OCI-LY3 (cell line): Measurements from ENCODE around the gene PSMB3.

ENCODE experiments used
- CTCF ChIP-seq: fragments of 200-600, 300-600 bp; sonication (generic); IDR thresholded peaks from 2 replicates; pipeline ENCODE4 v1.5.1; 2014; ENCODE audit warnings: antibody characterized with exemption, low read length, low read depth
- EZH2phosphoT487 ChIP-seq: fragments of 200-600 bp; shearing (Covaris generic); IDR thresholded peaks from 2 replicates; pipeline ENCODE4 v1.6.1; 2018; ENCODE audit warnings: antibody characterized with exemption, mixed run types, low read depth

- TF ChIP-seq CTCF (no peak), EZH2phosphoT487 (no peak)
Observed at GRCh38 chr17:38719943-38720641, 32.4 kb upstream of the PSMB3 start.
